Motor neuron (in vitro differentiated cells): ENCODE results near the gene PRKCH. TPM values are rescaled to one million over a fixed set of nuclear protein-coding genes. Genes with fewer than 3 reads are reported as not detected.
A peak's percentile ranks its signal among the peaks of the same experiment; 100 is the strongest.

ENCODE experiments used
- ATAC-seq, 8 experiments: fragments of 200-7000 bp; cut with Tn5 transposase; replicated peaks in 6 of 8; 2 replicates each; pipeline ENCODE4 v1.8.0; 2021; ENCODE audit warnings: mild to moderate bottlenecking in 8 of 8, moderate library complexity in 8 of 8
- H3K27ac ChIP-seq, 2 donors: fragments of 250-450 bp; sonication (Bioruptor Pico); 2 replicates each; pipeline ENCODE4 v1.9.0; 2021; ENCODE audit warnings: antibody characterized with exemption in 2 of 2, mild to moderate bottlenecking in 2 of 2, moderate library complexity in 1 of 2
- H3K4me1 ChIP-seq, 2 donors: fragments of 250-450 bp; sonication (Bioruptor Pico); replicated peaks in 1 of 2; 2 replicates each; pipeline ENCODE4 v1.6.1; 2021; ENCODE audit warnings: antibody characterized with exemption in 2 of 2, mild to moderate bottlenecking in 2 of 2, moderate library complexity in 1 of 2
- H3K4me3 ChIP-seq, 5 donors: fragments of 250-450 bp; sonication (Bioruptor Pico); 2 replicates each; pipeline ENCODE4 v1.9.0; 2021; ENCODE audit warnings: antibody characterized with exemption in 5 of 5, mild to moderate bottlenecking in 5 of 5, moderate library complexity in 4 of 5
- WGBS, 10 experiments: fragments of 450-650 bp; shearing (Covaris generic); methylation state at CpG; one replicate each; pipeline ENCODE4 v1.0.0; 2022; 5-methylcytosine and 5-hydroxymethylcytosine counted together
- in situ Hi-C, 9 experiments: fragments of 400-800 bp; cut with MboI; loops; one replicate each; pipeline ENCODE4 v1.15.0; 2021; ENCODE audit warnings: low sequenced_read_pairs in 9 of 9, low pct_unique_long_range_greater_than_20kb in 2 of 9; ENCODE audit not compliant: unreplicated experiment in 9 of 9
- total RNA-seq, 8 experiments: library from RNA; unstranded; fragments of 300-600 nt; gene quantifications; 2 replicates each; pipeline versions ENCODE4 v1.2.3 to v1.2.4, GENCODE V29; 2022

Gene PRKCH
- total RNA-seq, 8 experiments from 2014 or later = 0.33 to 12.9 (median 1.6) TPM

DNA sequence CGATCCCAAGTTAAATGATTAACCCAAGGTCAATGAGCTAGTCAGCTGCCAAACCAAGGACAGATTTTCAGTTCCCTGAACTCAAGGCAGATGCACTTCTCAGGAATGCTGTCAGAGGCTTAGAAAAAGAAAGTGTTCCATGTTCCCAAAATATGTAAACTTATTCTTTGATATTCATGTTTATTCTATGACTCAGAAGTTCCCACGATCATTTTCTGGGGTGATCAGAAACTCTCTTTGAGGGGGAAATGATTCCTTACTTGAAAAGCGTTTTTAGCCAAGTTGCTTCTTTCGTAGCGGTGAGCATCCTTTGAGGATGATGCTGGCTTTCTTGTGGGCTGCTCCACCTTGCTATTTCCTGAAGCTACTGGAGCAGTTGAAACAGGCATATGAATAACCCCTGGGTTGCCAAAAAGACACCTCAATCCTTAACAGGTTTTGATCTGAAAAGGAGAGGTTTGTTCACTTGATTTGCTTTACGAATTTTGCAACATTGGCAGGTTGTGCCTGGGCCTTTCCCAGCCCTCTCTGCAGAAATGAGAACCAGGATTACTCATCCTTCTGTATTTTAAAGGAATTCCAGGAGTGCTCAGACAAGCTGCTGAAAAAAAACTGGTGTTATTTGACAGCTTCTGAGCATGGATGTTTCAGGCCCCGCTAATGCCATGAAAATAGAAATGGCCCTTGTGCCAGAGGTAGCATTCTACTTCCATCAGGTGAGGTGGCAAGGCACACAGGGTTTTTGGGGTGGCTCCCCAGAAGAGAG is 252.6 kb downstream of the PRKCH start:
- H3K4me1 ChIP-seq = peaks cover 0 to 5% of the 10 kb centered on the region in 2 donors
- no peak overlapping the region for H3K4me3 ChIP-seq
- no peak overlapping the region for H3K27ac ChIP-seq
- in situ Hi-C loops = no loop called here
- peak in 4 of 8 experiments; percentile 21 to 41 (median 32) for ATAC-seq
- 20 to 88% (median 65%) methylated on average over 1 to 6 of the region's 7 CpGs; no CpG with 5 or more reads in 1 of the 10 experiments for WGBS, 10 experiments

DNA sequence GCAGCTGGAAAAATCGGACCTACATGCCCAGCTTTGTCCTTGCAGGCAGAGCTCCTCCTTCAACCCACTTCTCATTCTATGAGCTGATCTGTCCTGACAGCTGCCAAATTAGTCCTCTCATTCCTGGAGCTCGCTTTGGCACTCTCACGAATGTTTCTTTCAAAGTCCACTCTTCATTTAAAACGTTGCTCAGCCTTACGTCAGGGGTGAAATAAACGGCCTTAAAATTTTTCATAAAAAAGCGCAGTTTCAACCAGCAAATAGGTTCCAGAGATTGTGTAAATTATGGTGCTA is 253.1 kb downstream of the PRKCH start:
- H3K27ac ChIP-seq = no peak overlapping the region
- no peak for ATAC-seq
- in situ Hi-C loops = no loop called here
- no peak overlapping the region for H3K4me3 ChIP-seq
- peaks cover 0 to 5% of the 10 kb centered on the region in 2 donors for H3K4me1 ChIP-seq
- WGBS, 10 experiments = 59 to 100% (median 85%) methylated on average over 1 to 6 of the region's 7 CpGs; no CpG with 5 or more reads in 2 of the 10 experiments

DNA sequence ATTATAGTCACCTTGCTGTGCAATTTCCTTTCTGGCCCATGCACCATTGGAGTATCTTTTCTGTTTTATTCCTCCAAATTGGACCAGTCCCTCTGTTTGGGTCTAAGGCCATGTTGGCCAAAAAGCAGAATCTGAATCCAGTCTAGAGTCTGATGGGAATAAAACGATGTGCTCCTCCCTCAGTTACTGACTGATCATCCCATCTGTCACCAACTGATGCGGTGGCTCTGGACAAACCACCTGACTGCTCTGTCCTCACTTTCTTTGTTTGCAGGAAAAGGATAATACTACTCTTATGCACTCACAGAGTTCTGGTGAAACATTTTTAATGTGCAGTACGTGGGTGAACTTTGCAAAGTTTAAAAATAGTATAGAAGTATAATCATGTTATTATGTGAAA is 253.7 kb downstream of the PRKCH start:
- no peak overlapping the region for H3K4me3 ChIP-seq
- peaks cover 0 to 5% of the 10 kb centered on the region in 2 donors for H3K4me1 ChIP-seq
- 48 to 100% (median 69%) methylated on average over 1 to 3 of the region's 3 CpGs; no CpG with 5 or more reads in 2 of the 10 experiments for WGBS, 10 experiments
- no peak overlapping the region for H3K27ac ChIP-seq
- ATAC-seq = peak in 1 of 8 experiments; percentile 10
- in situ Hi-C loops = no loop called here

DNA sequence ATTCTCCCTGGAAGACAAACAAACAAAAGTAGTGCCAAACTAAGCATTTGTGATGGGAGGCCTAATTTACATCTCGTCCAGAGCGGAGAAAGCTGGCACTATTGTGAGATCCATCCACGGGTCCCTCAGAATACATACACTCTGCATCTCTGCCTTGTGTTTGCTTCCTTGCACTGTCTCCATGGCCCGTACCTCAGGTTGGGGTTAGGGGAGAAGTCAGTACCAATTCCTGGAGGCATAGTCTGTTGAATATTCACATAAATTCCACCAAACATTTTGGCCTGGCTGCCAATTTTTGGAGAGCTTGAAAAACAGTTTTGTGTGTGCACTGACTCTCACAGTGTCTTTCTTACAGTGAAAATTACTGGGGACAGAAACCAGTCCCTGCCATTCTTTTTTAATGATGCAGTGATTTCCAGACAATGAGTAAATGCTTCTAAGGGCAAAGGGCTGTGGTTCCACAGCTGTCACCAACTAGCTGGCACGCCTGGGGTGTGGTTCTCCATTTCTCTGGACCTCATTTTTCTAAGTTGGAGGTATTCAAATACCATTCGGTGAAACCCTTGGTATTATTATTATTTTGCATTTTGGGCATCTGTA is 254.3 kb downstream of the PRKCH start:
- peak in 3 of 8 experiments; percentile 42 to 88 (median 57) for ATAC-seq
- Histone ChIP-seq H3K4me3 (no peak overlapping the region), H3K4me1 (peaks cover 0 to 5% of the 10 kb centered on the region in 2 donors), H3K27ac (no peak overlapping the region)
- WGBS, 10 experiments = 7 to 88% (median 70%) methylated on average over 1 to 5 of the region's 6 CpGs; no CpG with 5 or more reads in 1 of the 10 experiments
- in situ Hi-C loops = no loop called here

DNA sequence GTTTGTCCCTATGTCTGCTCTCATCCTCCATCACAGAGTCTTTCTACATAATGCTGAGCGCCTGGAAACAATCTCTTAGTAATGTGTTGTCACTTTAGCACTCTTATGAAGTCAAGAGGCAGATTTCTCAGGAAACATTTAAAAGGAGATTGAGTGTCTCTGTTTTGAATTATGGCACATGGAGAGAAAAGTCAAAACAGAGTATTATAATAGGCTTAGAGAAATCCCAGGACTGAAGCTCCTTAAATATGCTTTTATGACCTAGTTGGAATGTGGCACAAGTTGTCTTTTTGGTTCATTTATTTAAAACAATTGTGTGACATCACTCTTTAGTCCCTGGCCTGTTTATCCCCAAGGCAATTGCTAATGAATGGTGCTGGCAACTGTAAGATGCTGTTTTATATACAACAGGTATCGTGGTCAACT is 256.1 kb downstream of the PRKCH start:
- ATAC-seq = peak in 4 of 8 experiments; percentile 20 to 45 (median 27)
- no peak overlapping the region for H3K27ac ChIP-seq
- 10 to 100% (median 61%) methylated on average over 1 to 2 of the region's 2 CpGs; no CpG with 5 or more reads in 2 of the 10 experiments for WGBS, 10 experiments
- H3K4me3 ChIP-seq = no peak overlapping the region
- in situ Hi-C loops = no loop called here
- peaks cover 0 to 5% of the 10 kb centered on the region in 2 donors for H3K4me1 ChIP-seq

DNA sequence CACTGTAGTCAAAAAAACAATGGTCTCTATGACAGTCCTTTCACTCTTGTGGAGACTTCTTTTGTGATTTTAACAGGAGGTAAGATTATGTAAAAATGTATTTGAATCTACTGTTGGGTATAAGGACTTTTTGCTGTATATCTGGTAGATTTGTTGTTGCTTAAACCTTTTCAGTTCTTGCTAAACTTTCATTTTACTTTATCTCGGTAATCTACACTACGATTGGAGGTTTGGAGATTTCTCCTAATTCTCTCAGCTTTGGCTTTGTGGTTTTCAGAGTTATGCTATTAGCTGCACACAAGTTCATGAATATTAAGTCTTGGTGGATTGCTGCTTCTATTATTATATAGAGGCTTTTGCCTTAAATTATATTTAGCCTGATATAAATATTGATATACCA is 257.4 kb downstream of the PRKCH start:
- Histone ChIP-seq H3K4me3 (no peak overlapping the region), H3K27ac (no peak overlapping the region), H3K4me1 (peaks cover 0 to 5% of the 10 kb centered on the region in 2 donors)
- no peak for ATAC-seq
- 79 to 100% (median 95%) methylated on average over 2 of the region's 2 CpGs; no CpG with 5 or more reads in 1 of the 10 experiments for WGBS, 10 experiments
- in situ Hi-C loops = no loop called here

DNA sequence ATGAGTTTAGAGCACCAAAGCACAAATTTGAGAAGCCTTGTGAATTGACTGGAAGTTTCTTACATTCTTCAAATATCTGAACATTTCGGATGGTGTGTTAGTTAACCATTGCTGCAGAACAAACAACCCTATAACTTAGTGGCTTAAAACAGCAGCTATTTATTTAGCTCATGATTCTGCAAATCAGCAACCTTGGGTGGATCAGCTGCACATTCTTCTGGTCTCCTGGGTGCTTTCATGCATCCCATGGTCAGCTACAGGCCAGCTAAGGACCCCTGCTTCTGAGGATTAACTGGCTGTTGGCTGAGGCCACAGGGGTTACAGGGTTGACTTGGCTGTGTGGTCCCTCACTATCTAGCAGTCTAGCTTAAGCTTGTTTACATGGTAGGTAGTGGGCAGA is 260.0 kb downstream of the PRKCH start:
- ATAC-seq = peak in 1 of 8 experiments; percentile 47
- no peak overlapping the region for H3K27ac ChIP-seq
- no peak overlapping the region for H3K4me3 ChIP-seq
- WGBS, 10 experiments = 57 to 100% (median 84%) methylated on average over 1 of the region's 1 CpG; no CpG with 5 or more reads in 2 of the 10 experiments
- in situ Hi-C loops = no loop called here
- no peaks in the 10 kb centered on the region for H3K4me1 ChIP-seq

DNA sequence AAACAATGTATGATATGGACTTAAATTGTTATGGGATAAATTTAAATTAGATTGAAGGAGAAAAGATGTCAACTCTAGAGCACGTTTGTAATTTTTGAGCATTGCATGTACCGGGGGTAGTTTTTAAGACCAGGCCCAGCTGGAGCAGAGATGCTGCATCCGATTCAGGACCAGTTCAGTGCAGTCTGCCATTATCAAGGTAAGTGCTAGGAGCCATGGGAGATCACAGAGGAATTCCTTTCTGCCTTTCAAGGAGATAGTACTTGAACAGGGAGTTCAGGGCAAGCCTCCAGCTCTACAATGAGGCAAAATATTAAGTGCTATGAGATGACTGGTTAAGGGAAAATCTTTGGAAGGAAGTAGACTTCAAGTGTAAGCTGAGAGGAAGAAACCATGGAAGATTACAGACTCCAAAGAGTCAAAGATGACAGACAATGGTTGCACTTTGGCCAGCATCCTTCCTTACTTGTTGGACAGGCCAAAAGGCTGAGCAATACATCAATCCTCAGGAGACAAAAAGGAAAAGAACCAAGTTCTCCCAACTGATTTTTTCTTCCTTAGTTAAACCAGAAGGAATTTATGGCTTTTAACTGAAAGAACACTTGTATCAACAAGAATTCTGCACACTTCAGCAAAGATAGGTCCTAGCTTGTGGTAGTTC is 260.7 kb downstream of the PRKCH start:
- Histone ChIP-seq H3K4me3 (no peak overlapping the region), H3K27ac (no peak overlapping the region), H3K4me1 (no peaks in the 10 kb centered on the region)
- ATAC-seq = no peak
- 60 to 100% (median 88%) methylated on average over 1 to 3 of the region's 3 CpGs; no CpG with 5 or more reads in 2 of the 10 experiments for WGBS, 10 experiments
- in situ Hi-C loops = no loop called here

DNA sequence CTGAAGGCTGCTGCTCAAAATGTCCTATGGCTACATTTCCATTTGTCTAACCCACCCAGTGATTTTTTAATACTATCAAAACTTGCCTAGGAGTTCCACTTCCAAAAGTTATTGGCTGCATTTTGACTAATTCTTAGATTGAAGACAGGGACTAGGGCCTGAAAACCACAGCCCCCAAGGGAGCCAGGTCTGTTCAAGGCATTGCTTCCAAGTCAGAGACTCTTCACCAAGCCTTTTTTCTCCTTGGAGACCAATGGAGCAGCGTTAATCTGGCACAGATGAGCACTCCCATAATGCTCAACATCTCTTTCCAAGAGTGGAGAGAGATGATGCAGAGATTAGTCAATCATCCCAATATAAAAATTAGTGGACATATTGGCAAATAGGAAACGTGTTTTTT is 261.4 kb downstream of the PRKCH start:
- no peak for ATAC-seq
- Histone ChIP-seq H3K27ac (no peak overlapping the region), H3K4me1 (no peaks in the 10 kb centered on the region), H3K4me3 (no peak overlapping the region)
- in situ Hi-C loops = no loop called here
- 0 to 86% (median 80%) methylated on average over 1 to 2 of the region's 2 CpGs; no CpG with 5 or more reads in 5 of the 10 experiments for WGBS, 10 experiments

DNA sequence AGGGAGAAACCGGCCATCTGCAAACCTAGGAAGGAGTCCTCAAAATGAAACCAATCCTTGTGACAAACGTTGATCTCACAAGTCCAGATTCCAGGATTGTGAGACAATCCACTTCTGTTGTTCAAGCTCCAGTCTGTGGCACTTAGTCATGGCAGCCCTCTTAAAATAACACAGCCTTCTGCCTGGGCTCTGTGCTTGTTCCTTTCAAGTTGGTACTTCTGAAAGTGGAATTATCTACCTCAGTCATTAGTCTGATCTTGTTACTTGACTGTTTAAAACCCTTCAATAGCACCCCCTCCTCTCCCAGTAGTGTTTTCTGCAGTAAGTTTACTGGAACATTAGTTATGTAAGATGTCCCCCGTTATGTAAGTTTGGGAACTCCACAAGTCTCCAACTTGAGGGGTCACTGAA is 263.0 kb downstream of the PRKCH start:
- Histone ChIP-seq H3K4me1 (no peaks in the 10 kb centered on the region), H3K4me3 (no peak overlapping the region), H3K27ac (no peak overlapping the region)
- WGBS, 10 experiments = 20 to 100% (median 80%) methylated on average over 1 to 3 of the region's 3 CpGs; no CpG with 5 or more reads in 1 of the 10 experiments
- in situ Hi-C loops = no loop called here
- ATAC-seq = no peak

DNA sequence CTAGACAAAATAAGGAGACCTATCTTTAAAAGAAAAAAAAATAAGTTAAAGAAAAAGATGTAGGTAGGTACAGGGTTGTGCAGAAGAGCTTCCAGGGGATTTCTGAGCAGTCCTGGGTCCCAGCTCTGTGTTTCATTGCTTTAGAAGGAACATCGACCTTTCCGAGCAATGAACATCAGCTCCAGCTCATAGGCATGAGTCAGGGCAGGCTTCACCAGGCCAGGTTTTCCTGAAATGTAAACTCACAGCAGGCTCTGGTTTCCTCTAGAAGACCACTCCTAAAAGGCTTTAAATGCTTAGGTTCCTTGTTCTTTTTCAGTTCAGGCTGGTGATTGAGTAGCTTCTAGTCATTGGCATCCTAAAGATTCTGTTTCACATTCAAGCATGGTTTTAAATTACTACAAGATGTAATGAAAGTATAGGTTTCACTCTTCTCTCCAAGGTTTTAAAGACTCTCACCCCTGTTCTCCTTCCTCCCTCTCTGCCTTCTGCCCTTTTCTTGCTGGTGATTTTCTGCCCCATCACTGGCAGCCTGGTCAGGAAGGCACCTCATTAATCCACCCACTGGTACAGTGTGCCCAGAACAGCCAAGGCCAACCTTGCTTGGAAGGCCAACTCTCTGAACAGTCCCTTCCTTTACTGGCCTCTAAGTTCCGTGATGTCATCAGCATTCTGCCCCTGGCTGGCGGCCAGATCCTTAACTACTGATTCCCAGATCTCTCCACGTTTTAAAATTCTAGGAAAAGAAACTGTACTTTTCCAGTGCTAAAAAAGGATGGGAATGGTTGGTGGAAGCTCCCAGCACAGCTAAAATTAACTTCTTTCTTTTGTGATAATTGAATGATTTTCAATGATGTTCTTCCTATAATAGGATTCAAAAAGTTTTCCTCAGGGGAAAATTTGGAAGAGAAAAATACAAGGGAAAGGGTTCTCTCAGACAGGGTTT is 264.5 kb downstream of the PRKCH start:
- peak in 5 of 8 experiments; percentile 26 to 84 (median 72) for ATAC-seq
- Histone ChIP-seq H3K4me3 (no peak overlapping the region), H3K4me1 (peaks cover 3 to 7% of the 10 kb centered on the region in 2 donors), H3K27ac (no peak overlapping the region)
- in situ Hi-C loops = no loop called here
- 5 to 100% (median 40%) methylated on average over 2 to 5 of the region's 5 CpGs; no CpG with 5 or more reads in 1 of the 10 experiments for WGBS, 10 experiments

DNA sequence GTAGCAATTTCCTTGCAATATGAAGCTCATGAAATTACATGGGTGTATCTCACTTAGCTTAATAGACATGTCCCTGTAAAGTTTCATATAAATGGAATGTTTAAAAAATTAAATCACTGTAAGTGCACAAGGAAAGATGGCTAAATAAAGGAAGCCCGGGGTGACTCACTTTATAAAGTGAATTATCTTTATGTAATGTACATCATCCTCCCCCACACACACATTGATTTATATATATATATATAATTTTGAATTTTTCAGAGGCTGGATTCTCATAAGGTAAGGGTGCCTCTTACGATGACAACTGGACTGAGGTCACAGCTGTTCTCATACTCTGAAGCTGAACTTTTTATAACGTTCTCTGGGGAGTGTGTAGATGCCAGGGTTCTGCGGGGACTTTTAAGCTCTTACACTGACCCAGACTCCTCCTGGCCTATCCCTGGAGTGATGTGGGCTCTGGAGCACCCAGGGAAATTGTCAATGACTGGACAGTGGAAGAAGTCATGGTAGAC is 265.2 kb downstream of the PRKCH start:
- in situ Hi-C loops = no loop called here
- no peak overlapping the region for H3K27ac ChIP-seq
- no peak overlapping the region for H3K4me3 ChIP-seq
- WGBS, 10 experiments = 0 to 92% (median 75%) methylated on average over 1 to 2 of the region's 4 CpGs; no CpG with 5 or more reads in 2 of the 10 experiments
- peaks cover 3 to 7% of the 10 kb centered on the region in 2 donors for H3K4me1 ChIP-seq
- peak in 5 of 8 experiments; percentile 10 to 27 (median 24) for ATAC-seq
